Naive thymus-derived CD4-positive, alpha-beta T cell (primary cell): ENCODE data around the gene SLC6A19. TPM values are rescaled to one million over a fixed set of nuclear protein-coding genes. Genes with fewer than 3 reads are reported as not detected.
A peak's percentile ranks its signal among the peaks of the same experiment; 100 is the strongest.
"Not testable (repeated sequence)": the region's sequence is repeated elsewhere in the genome, so short reads cannot be mapped to it uniquely, and the experiment has no call there.

ENCODE experiments used
- ATAC-seq: fragments of 150-1000 bp; cut with Tn5 transposase; 2 replicates; pipeline ENCODE4 v1.10.0; 2021; ENCODE audit warnings: mild to moderate bottlenecking, moderate library complexity
- CTCF ChIA-PET: fragments of 350-600 bp; sonication (Branson Sonifier 250); formaldehyde crosslinking; loops from one replicate; lab custom pipeline; 2021; ENCODE audit warnings: antibody characterized with exemption; lab: Charles Lee
- POLR2A ChIA-PET: fragments of 350-600 bp; sonication (Branson Sonifier 250); formaldehyde crosslinking; loops from one replicate; lab custom pipeline; 2021; ENCODE audit warnings: antibody characterized with exemption, inconsistent platforms; lab: Charles Lee
- DNase-seq, 9 donors: peaks; one replicate each; pipeline versions ENCODE4 v3.0.0 to v3.0.0-alpha.2; 2020 to 2022; ENCODE audit warnings: mixed read lengths in 1 of 9
- H3K27ac ChIP-seq: one replicate; pipeline ENCODE4 v1.7.0; 2013; ENCODE audit warnings: mild to moderate bottlenecking, low read depth, low read length, moderate library complexity
- H3K27me3 ChIP-seq, 2 donors: one replicate each; pipeline ENCODE4 v1.7.0; 2013; ENCODE audit warnings: low read length in 2 of 2, mild to moderate bottlenecking in 2 of 2, moderate library complexity in 2 of 2; ENCODE audit not compliant: control insufficient read depth in 2 of 2, insufficient read depth in 2 of 2
- H3K36me3 ChIP-seq, 3 experiments: 1 replicate in 2 of 3; 2 replicates in 1 of 3; pipeline ENCODE4 v1.7.0; 2013; ENCODE audit warnings: low read length in 3 of 3, mild to moderate bottlenecking in 3 of 3, moderate library complexity in 1 of 3; ENCODE audit not compliant: insufficient read depth in 3 of 3, control insufficient read depth in 2 of 3
- H3K4me1 ChIP-seq, 2 donors: one replicate each; pipeline ENCODE4 v1.7.0; 2013; ENCODE audit warnings: low read length in 2 of 2, mild to moderate bottlenecking in 2 of 2, moderate library complexity in 1 of 2; ENCODE audit not compliant: control insufficient read depth in 2 of 2, insufficient read depth in 2 of 2
- H3K4me3 ChIP-seq: 2 replicates; pipeline ENCODE4 v1.7.0; 2013; ENCODE audit warnings: mild to moderate bottlenecking, low read length
- H3K9me3 ChIP-seq, 3 experiments: 1 replicate in 2 of 3; 2 replicates in 1 of 3; pipeline ENCODE4 v1.7.0; 2013; ENCODE audit warnings: low read length in 3 of 3; ENCODE audit not compliant: control insufficient read depth in 2 of 3
- H3K27ac Mint-ChIP-seq, 9 donors: one replicate each; pipeline ENCODE4 v1.8.0; 2020 to 2022; ENCODE audit warnings: mixed read lengths in 9 of 9, mild to moderate bottlenecking in 8 of 9, moderate library complexity in 5 of 9, inconsistent platforms in 2 of 9
- H3K27me3 Mint-ChIP-seq, 5 donors: one replicate each; pipeline ENCODE4 v1.8.0; 2021 to 2022; ENCODE audit warnings: mixed read lengths in 5 of 5, mild to moderate bottlenecking in 1 of 5
- H3K36me3 Mint-ChIP-seq, 5 donors: one replicate each; pipeline ENCODE4 v1.8.0; 2020 to 2022; ENCODE audit warnings: mixed read lengths in 5 of 5, mild to moderate bottlenecking in 3 of 5, inconsistent platforms in 1 of 5
- H3K4me1 Mint-ChIP-seq, 7 donors: one replicate each; pipeline ENCODE4 v1.8.0; 2020 to 2022; ENCODE audit warnings: mixed read lengths in 7 of 7, mild to moderate bottlenecking in 3 of 7, inconsistent platforms in 1 of 7
- H3K4me3 Mint-ChIP-seq, 10 donors: one replicate each; pipeline ENCODE4 v1.8.0; 2020 to 2022; ENCODE audit warnings: mild to moderate bottlenecking in 10 of 10, mixed read lengths in 10 of 10, moderate library complexity in 6 of 10, inconsistent platforms in 2 of 10
- H3K9me3 Mint-ChIP-seq, 11 donors: one replicate each; pipeline ENCODE4 v1.8.0; 2020 to 2022; ENCODE audit warnings: mixed read lengths in 11 of 11, mild to moderate bottlenecking in 4 of 11, inconsistent platforms in 1 of 11, moderate library complexity in 1 of 11
- intact Hi-C, 2 donors: fragments of 100-400 bp; cut with micrococcal nuclease; formaldehyde crosslinking; loops; one replicate each; pipeline ENCODE4 v1.15.1; 2023
- polyA plus RNA-seq, 2 donors: library from polyadenylated mRNA; unstranded; fragments of 300-500 nt; fragmentation: Illumina TruSeq; gene quantifications; one replicate each; pipeline ENCODE4 v1.2.3, GENCODE V29; 2021
- total RNA-seq, 6 experiments: library from RNA in 5 of 6; stranded (reverse) in 5 of 6; gene quantifications; 1 replicate in 5 of 6; 2 replicates in 1 of 6; pipeline ENCODE4 v1.2.3 and lab custom pipeline; 2021 to 2026

The SLC6A19 gene
- total and polyA plus RNA-seq, 7 experiments from 2014 or later: not detected

GRCh38 chr5:1227667-1228066 lies 26.3 kb downstream of the SLC6A19 start:
- Histone ChIP-seq H3K27ac (no peak overlapping the region), H3K4me3 (no peak overlapping the region), H3K36me3 (no peaks in the 10 kb centered on the region), H3K9me3 (no peaks in the 10 kb centered on the region), H3K4me1 (no peaks in the 10 kb centered on the region), H3K27me3 (no peaks in the 10 kb centered on the region)
- no peak for DNase-seq
- Mint-ChIP-seq H3K36me3 (no peaks in the 10 kb centered on the region), H3K9me3 (no peaks in the 10 kb centered on the region), H3K4me1 (peaks cover 0 to 11% (median 6%) of the 10 kb centered on the region in 7 donors), H3K27me3 (peaks cover 0 to 17% (median 7%) of the 10 kb centered on the region in 5 donors), H3K4me3 (peak overlapping the region in 1 of 10 donors; percentile 4), H3K27ac (no peak overlapping the region)
- CTCF ChIA-PET: interaction anchor here (0.5 to 1.4 kb wide), 2 partner anchors 9 to 788 kb away, joined by 3 to 4 read pairs; no protein-coding TSS in a partner anchor
- intact Hi-C loops: no loop called here
- POLR2A ChIA-PET: no interaction called here
- ATAC-seq: no peak

GRCh38 chr5:1228120-1228519 lies 26.7 kb downstream of the SLC6A19 start:
- Histone ChIP-seq H3K4me1 (no peaks in the 10 kb centered on the region), H3K4me3 (no peak overlapping the region), H3K27me3 (no peaks in the 10 kb centered on the region), H3K9me3 (no peaks in the 10 kb centered on the region), H3K36me3 (no peaks in the 10 kb centered on the region), H3K27ac (no peak overlapping the region)
- Mint-ChIP-seq H3K36me3 (no peaks in the 10 kb centered on the region), H3K27ac (no peak overlapping the region), H3K27me3 (peaks cover 0 to 17% (median 7%) of the 10 kb centered on the region in 5 donors), H3K9me3 (no peaks in the 10 kb centered on the region), H3K4me3 (no peak overlapping the region), H3K4me1 (peaks cover 0 to 11% (median 6%) of the 10 kb centered on the region in 7 donors)
- ChIA-PET POLR2A (no interaction called here), CTCF (interaction anchor here (1.4 kb wide), 1 partner anchor 10 kb away, joined by 4 read pairs; no protein-coding TSS in a partner anchor)
- intact Hi-C loops: no loop called here
- DNase-seq (no peak), ATAC-seq (no peak)

- H3K27me3 ChIP-seq, H3K36me3 Mint-ChIP-seq, H3K4me1 ChIP-seq, H3K9me3 Mint-ChIP-seq, H3K27ac ChIP-seq, intact Hi-C loops, H3K27ac Mint-ChIP-seq, CTCF ChIA-PET, ATAC-seq, POLR2A ChIA-PET, DNase-seq, H3K9me3 ChIP-seq, H3K36me3 ChIP-seq, H3K4me3 ChIP-seq: not testable (repeated sequence)
- Mint-ChIP-seq H3K27me3 (peaks cover 0 to 17% (median 7%) of the 10 kb centered on the region in 5 donors), H3K4me1 (peaks cover 0 to 11% (median 6%) of the 10 kb centered on the region in 7 donors), H3K4me3 (peak overlapping the region in 2 of 10 donors; percentile 15 to 44)
Observed at GRCh38 chr5:1229023-1229422, 27.6 kb downstream of the SLC6A19 start.

GRCh38 chr5:1229822-1230221 lies 28.4 kb downstream of the SLC6A19 start:
- ChIA-PET CTCF (no interaction called here), POLR2A (no interaction called here)
- Histone ChIP-seq H3K4me1 (no peaks in the 10 kb centered on the region), H3K27me3 (no peaks in the 10 kb centered on the region), H3K4me3 (no peak overlapping the region), H3K36me3 (no peaks in the 10 kb centered on the region), H3K9me3 (no peaks in the 10 kb centered on the region), H3K27ac (no peak overlapping the region)
- H3K27me3 Mint-ChIP-seq: peaks cover 0 to 17% (median 7%) of the 10 kb centered on the region in 5 donors
- peaks cover 0 to 11% (median 6%) of the 10 kb centered on the region in 7 donors for H3K4me1 Mint-ChIP-seq
- no peaks in the 10 kb centered on the region for H3K36me3 Mint-ChIP-seq
- no peak overlapping the region for H3K4me3 Mint-ChIP-seq
- no peak for DNase-seq
- intact Hi-C loops: no loop called here
- no peak overlapping the region for H3K27ac Mint-ChIP-seq
- H3K9me3 Mint-ChIP-seq: no peaks in the 10 kb centered on the region
- ATAC-seq: peak; percentile 16

- H3K36me3 Mint-ChIP-seq: no peaks in the 10 kb centered on the region
- no peaks in the 10 kb centered on the region for H3K27me3 ChIP-seq
- no peaks in the 10 kb centered on the region for H3K36me3 ChIP-seq
- intact Hi-C loops: no loop called here
- no peak for ATAC-seq
- H3K27ac ChIP-seq: no peak overlapping the region
- H3K9me3 ChIP-seq: peaks cover 0 to 7% (median 0%) of the 10 kb centered on the region in 3 experiments
- peaks cover 0 to 11% (median 6%) of the 10 kb centered on the region in 7 donors for H3K4me1 Mint-ChIP-seq
- H3K27me3 Mint-ChIP-seq: peaks cover 0 to 17% (median 7%) of the 10 kb centered on the region in 5 donors
- no peaks in the 10 kb centered on the region for H3K4me1 ChIP-seq
- CTCF ChIA-PET: no interaction called here
- no peak for DNase-seq
- H3K27ac Mint-ChIP-seq: peak overlapping the region in 1 of 9 donors; percentile 16
- H3K4me3 Mint-ChIP-seq: no peak overlapping the region
- H3K9me3 Mint-ChIP-seq: peaks cover 0 to 2% (median 2%) of the 10 kb centered on the region in 11 donors
- H3K4me3 ChIP-seq: no peak overlapping the region
- POLR2A ChIA-PET: no interaction called here
Observed at GRCh38 chr5:1230551-1230950, 29.2 kb downstream of the SLC6A19 start.

GRCh38 chr5:1231354-1231905 lies 30.0 kb downstream of the SLC6A19 start:
- H3K36me3 Mint-ChIP-seq: peaks cover 0 to 6% (median 4%) of the 10 kb centered on the region in 5 donors
- peaks cover 0 to 11% (median 6%) of the 10 kb centered on the region in 7 donors for H3K4me1 Mint-ChIP-seq
- H3K4me3 ChIP-seq: no peak overlapping the region
- intact Hi-C loops: no loop called here
- H3K36me3 ChIP-seq: no peaks in the 10 kb centered on the region
- ChIA-PET CTCF (interaction anchor here (0.7 kb wide), 1 partner anchor 111 kb away, joined by 3 read pairs; no protein-coding TSS in a partner anchor), POLR2A (no interaction called here)
- H3K9me3 ChIP-seq: peaks cover 0 to 15% (median 0%) of the 10 kb centered on the region in 3 experiments
- no peak overlapping the region for H3K27ac ChIP-seq
- H3K27me3 ChIP-seq: no peaks in the 10 kb centered on the region
- H3K4me3 Mint-ChIP-seq: no peak overlapping the region
- DNase-seq (no peak), ATAC-seq (no peak)
- H3K27ac Mint-ChIP-seq: no peak overlapping the region
- peaks cover 0 to 17% (median 7%) of the 10 kb centered on the region in 5 donors for H3K27me3 Mint-ChIP-seq
- peaks cover 6 to 11% (median 8%) of the 10 kb centered on the region in 11 donors for H3K9me3 Mint-ChIP-seq
- no peaks in the 10 kb centered on the region for H3K4me1 ChIP-seq

- Histone ChIP-seq H3K27ac (no peak overlapping the region), H3K36me3 (no peaks in the 10 kb centered on the region), H3K4me3 (no peak overlapping the region), H3K9me3 (peaks cover 0 to 19% (median 0%) of the 10 kb centered on the region in 3 experiments), H3K27me3 (no peaks in the 10 kb centered on the region), H3K4me1 (no peaks in the 10 kb centered on the region)
- peaks cover 0 to 11% (median 6%) of the 10 kb centered on the region in 7 donors for H3K4me1 Mint-ChIP-seq
- no peak overlapping the region for H3K4me3 Mint-ChIP-seq
- peaks cover 0 to 6% (median 4%) of the 10 kb centered on the region in 5 donors for H3K36me3 Mint-ChIP-seq
- CTCF ChIA-PET: no interaction called here
- H3K9me3 Mint-ChIP-seq: peaks cover 6 to 14% (median 9%) of the 10 kb centered on the region in 11 donors
- ATAC-seq (no peak), DNase-seq (no peak)
- intact Hi-C loops: no loop called here
- H3K27ac Mint-ChIP-seq: no peak overlapping the region
- peaks cover 0 to 17% (median 7%) of the 10 kb centered on the region in 5 donors for H3K27me3 Mint-ChIP-seq
- POLR2A ChIA-PET: no interaction called here
Observed at GRCh38 chr5:1232780-1233179, 31.4 kb downstream of the SLC6A19 start.
